Measurements from ENCODE around the gene DHRS11. TPM values are rescaled to one million over a fixed set of nuclear protein-coding genes. Genes with fewer than 3 reads are reported as not detected.

The DHRS11 gene
- total and polyA plus RNA-seq, 2 experiments from 2014 or later = 23.4 to 36.7 TPM

DNA sequence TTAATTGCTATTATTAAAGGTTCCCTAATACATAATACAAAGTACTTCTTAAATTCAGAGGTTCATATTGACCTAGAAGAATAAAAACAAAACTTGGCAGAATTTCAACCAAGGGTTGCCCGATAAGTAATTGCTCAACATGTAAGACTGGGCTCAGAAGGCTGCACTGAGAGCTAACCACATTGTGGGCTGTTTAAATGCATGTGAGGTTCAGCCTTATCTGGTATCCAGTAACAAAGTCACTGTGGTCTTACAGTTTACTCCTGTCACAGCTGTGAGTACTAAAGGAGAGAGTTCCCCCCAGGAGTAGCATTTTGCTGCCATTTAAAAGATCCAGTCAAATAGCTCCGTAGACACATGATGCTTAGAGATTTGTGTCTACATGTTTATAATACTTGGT is 1.6 kb upstream of the DHRS11 start:
- H3K9me2 ChIP-seq (ENCODE audit: insufficient read depth) = no peaks in the 10 kb centered on the region
- H3F3A ChIP-seq (replicated peaks; ENCODE audit: low read depth) = peaks cover 15% of the 10 kb centered on the region; the same call in 1 of the 2 replicates
- Mint-ChIP-seq H3K36me3 (ENCODE audit: low read depth) (peaks cover 29% of the 10 kb centered on the region), H3K9me3 (no peaks in the 10 kb centered on the region), H3K27ac (no peak overlapping the region), H3K27me3 (ENCODE audit: insufficient read depth, low read depth, poor library complexity) (peaks cover 11% of the 10 kb centered on the region), H3K4me3 (no peak overlapping the region; the same call in 2 of the 3 replicates), H3K4me1 (peaks cover 18% of the 10 kb centered on the region)
- no peak overlapping the region for H2AFZ ChIP-seq
- H3K4me3 ChIP-seq = no peak overlapping the region
- H3K4me1 ChIP-seq (ENCODE audit: insufficient read depth) = peaks cover 21% of the 10 kb centered on the region
- H4K20me1 ChIP-seq (replicated peaks; ENCODE audit: insufficient read depth) = peaks cover 12% of the 10 kb centered on the region; the same call in 1 of the 2 replicates
- DNase-seq (ENCODE audit: low spot score) (no peak), ATAC-seq (no peak)
- H3K36me3 ChIP-seq (ENCODE audit: insufficient read depth) = peaks cover 15% of the 10 kb centered on the region
- TF ChIP-seq ZNF114 (CRISPR knock-in tag; IDR thresholded peaks at IDR 0.05) = no peak
- no peak for TF ChIP-seq NANOG (IDR thresholded peaks at IDR 0.05; ENCODE audit: borderline replicate concordance)
- TF ChIP-seq, protein P1, sequence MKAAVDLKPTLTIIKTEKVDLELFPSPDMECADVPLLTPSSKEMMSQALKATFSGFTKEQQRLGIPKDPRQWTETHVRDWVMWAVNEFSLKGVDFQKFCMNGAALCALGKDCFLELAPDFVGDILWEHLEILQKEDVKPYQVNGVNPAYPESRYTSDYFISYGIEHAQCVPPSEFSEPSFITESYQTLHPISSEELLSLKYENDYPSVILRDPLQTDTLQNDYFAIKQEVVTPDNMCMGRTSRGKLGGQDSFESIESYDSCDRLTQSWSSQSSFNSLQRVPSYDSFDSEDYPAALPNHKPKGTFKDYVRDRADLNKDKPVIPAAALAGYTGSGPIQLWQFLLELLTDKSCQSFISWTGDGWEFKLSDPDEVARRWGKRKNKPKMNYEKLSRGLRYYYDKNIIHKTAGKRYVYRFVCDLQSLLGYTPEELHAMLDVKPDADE (IDR thresholded peaks at IDR 0.05) = no peak
- no peak for TF ChIP-seq POLR2AphosphoS5 (IDR thresholded peaks at IDR 0.05; ENCODE audit: low read depth)
- TF ChIP-seq, protein P2, sequence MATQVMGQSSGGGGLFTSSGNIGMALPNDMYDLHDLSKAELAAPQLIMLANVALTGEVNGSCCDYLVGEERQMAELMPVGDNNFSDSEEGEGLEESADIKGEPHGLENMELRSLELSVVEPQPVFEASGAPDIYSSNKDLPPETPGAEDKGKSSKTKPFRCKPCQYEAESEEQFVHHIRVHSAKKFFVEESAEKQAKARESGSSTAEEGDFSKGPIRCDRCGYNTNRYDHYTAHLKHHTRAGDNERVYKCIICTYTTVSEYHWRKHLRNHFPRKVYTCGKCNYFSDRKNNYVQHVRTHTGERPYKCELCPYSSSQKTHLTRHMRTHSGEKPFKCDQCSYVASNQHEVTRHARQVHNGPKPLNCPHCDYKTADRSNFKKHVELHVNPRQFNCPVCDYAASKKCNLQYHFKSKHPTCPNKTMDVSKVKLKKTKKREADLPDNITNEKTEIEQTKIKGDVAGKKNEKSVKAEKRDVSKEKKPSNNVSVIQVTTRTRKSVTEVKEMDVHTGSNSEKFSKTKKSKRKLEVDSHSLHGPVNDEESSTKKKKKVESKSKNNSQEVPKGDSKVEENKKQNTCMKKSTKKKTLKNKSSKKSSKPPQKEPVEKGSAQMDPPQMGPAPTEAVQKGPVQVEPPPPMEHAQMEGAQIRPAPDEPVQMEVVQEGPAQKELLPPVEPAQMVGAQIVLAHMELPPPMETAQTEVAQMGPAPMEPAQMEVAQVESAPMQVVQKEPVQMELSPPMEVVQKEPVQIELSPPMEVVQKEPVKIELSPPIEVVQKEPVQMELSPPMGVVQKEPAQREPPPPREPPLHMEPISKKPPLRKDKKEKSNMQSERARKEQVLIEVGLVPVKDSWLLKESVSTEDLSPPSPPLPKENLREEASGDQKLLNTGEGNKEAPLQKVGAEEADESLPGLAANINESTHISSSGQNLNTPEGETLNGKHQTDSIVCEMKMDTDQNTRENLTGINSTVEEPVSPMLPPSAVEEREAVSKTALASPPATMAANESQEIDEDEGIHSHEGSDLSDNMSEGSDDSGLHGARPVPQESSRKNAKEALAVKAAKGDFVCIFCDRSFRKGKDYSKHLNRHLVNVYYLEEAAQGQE (IDR thresholded peaks at IDR 0.05; ENCODE audit: unreplicated experiment) = no peak
- no peak for TF ChIP-seq STAT1 (IDR thresholded peaks at IDR 0.05; ENCODE audit: unreplicated experiment)
- no peak for TF ChIP-seq EZH2phosphoT487 (IDR thresholded peaks at IDR 0.05; ENCODE audit: unreplicated experiment)
- H3K27me3 ChIP-seq (ENCODE audit: insufficient read depth) = no peaks in the 10 kb centered on the region
- peaks cover 21% of the 10 kb centered on the region for H3K79me2 ChIP-seq (replicated peaks; ENCODE audit: insufficient read depth)
- 0 out of 2 replicates have a peak overlapping the region, but pooled peaks have one; percentile 10 for H3K27ac ChIP-seq (ENCODE audit: low read depth)
- no peak overlapping the region for H3K4me2 ChIP-seq

DNA sequence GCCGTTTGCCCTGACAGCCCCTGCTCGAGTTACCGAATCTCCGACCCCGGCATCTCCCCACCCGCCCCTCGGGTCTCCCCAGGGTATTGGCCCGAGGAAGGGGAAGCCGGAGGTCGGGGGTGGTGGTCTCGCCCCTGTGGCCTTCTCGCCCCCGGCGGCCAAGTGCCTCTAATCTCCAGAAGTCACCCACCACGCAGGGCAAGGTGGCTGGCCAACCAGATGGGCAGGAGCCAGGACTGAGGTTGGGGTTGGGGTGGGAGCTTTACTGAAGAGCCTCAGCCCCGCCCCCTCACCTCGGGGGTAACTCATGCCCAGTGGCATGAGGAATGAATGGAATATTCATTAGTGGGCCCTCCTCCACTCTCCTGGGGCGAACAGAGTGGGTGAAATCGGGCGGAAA is 637 bp downstream of the DHRS11 start:
- H3K27ac ChIP-seq (ENCODE audit: low read depth) = 0 out of 2 replicates have a peak overlapping the region, but pooled peaks have one; percentile 76

More for the DNA sequence above, 637 bp downstream of the DHRS11 start:
- TF ChIP-seq, protein P3, sequence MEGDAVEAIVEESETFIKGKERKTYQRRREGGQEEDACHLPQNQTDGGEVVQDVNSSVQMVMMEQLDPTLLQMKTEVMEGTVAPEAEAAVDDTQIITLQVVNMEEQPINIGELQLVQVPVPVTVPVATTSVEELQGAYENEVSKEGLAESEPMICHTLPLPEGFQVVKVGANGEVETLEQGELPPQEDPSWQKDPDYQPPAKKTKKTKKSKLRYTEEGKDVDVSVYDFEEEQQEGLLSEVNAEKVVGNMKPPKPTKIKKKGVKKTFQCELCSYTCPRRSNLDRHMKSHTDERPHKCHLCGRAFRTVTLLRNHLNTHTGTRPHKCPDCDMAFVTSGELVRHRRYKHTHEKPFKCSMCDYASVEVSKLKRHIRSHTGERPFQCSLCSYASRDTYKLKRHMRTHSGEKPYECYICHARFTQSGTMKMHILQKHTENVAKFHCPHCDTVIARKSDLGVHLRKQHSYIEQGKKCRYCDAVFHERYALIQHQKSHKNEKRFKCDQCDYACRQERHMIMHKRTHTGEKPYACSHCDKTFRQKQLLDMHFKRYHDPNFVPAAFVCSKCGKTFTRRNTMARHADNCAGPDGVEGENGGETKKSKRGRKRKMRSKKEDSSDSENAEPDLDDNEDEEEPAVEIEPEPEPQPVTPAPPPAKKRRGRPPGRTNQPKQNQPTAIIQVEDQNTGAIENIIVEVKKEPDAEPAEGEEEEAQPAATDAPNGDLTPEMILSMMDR (conservative IDR thresholded peaks at IDR 0.05; ENCODE audit: low read depth in 2 of 2) = no peak
- TF ChIP-seq ZNF114 (CRISPR knock-in tag; IDR thresholded peaks at IDR 0.05) (no peak), EZH2 (IDR thresholded peaks at IDR 0.05; ENCODE audit: low read depth, unreplicated experiment) (no peak), POLR2AphosphoS5 (IDR thresholded peaks at IDR 0.05; ENCODE audit: low read depth) (peak; percentile 48), CREB1 (CRISPR knock-in tag; IDR thresholded peaks at IDR 0.05; ENCODE audit: low read depth) (no peak), NANOG (IDR thresholded peaks at IDR 0.05; ENCODE audit: borderline replicate concordance) (no peak), EZH2phosphoT487 (IDR thresholded peaks at IDR 0.05; ENCODE audit: unreplicated experiment) (no peak)
- TF ChIP-seq, protein P2 (IDR thresholded peaks at IDR 0.05; ENCODE audit: unreplicated experiment) = no peak
- TF ChIP-seq, protein P1 (IDR thresholded peaks at IDR 0.05) = no peak
- Mint-ChIP-seq H3K27me3 (ENCODE audit: insufficient read depth, low read depth, poor library complexity) (peaks cover 11% of the 10 kb centered on the region), H3K9me3 (no peaks in the 10 kb centered on the region), H3K4me1 (peaks cover 18% of the 10 kb centered on the region), H3K36me3 (ENCODE audit: low read depth) (peaks cover 23% of the 10 kb centered on the region), H3K4me3 (peak overlapping the region; percentile 93), H3K27ac (peak overlapping the region; percentile 92)
- H3K9me2 ChIP-seq (ENCODE audit: insufficient read depth) = no peaks in the 10 kb centered on the region
- peak overlapping the region; percentile 95 for H3K4me3 ChIP-seq
- H3K27me3 ChIP-seq (ENCODE audit: insufficient read depth) = no peaks in the 10 kb centered on the region
- peak overlapping the region; percentile 92 for H3K4me2 ChIP-seq
- peaks cover 21% of the 10 kb centered on the region for H3K79me2 ChIP-seq (replicated peaks; ENCODE audit: insufficient read depth)
- DNase-seq (ENCODE audit: low spot score) (peak; percentile 78), ATAC-seq (peak; percentile 70)
- peaks cover 21% of the 10 kb centered on the region for H3K4me1 ChIP-seq (ENCODE audit: insufficient read depth)
- peaks cover 5% of the 10 kb centered on the region for H3K36me3 ChIP-seq (ENCODE audit: insufficient read depth)
- peaks cover under 1% of the 10 kb centered on the region for H4K20me1 ChIP-seq (replicated peaks; ENCODE audit: insufficient read depth)
- peaks cover 14% of the 10 kb centered on the region; the same call in 1 of the 2 replicates for H3F3A ChIP-seq (replicated peaks; ENCODE audit: low read depth)
- H2AFZ ChIP-seq = peak overlapping the region; percentile 89
